GM13977 (cell line): ENCODE results near the gene INPP5E.

Source experiments
- DNase-seq: peaks from one replicate; pipeline ENCODE4 v3.0.0; 2012; ENCODE audit warnings: low spot score
- in situ Hi-C: fragments of 300-500 bp; cut with MboI; formaldehyde crosslinking; loops from one replicate; pipeline ENCODE4 v1.12.0; 2022; ENCODE audit warnings: low sequenced_read_pairs, low pct_unique_long_range_greater_than_20kb, mixed read lengths, inconsistent platforms; ENCODE audit not compliant: unreplicated experiment
- TF ChIP-seq, protein P1 (sequence below): IDR thresholded peaks from 2 replicates; pipeline ENCODE4 v1.5.1; 2012; ENCODE audit warnings: mild to moderate bottlenecking, control low read depth; ENCODE audit not compliant: insufficient read depth; ENCODE audit errors: extremely low read depth, missing control alignments

Gene INPP5E

DNA sequence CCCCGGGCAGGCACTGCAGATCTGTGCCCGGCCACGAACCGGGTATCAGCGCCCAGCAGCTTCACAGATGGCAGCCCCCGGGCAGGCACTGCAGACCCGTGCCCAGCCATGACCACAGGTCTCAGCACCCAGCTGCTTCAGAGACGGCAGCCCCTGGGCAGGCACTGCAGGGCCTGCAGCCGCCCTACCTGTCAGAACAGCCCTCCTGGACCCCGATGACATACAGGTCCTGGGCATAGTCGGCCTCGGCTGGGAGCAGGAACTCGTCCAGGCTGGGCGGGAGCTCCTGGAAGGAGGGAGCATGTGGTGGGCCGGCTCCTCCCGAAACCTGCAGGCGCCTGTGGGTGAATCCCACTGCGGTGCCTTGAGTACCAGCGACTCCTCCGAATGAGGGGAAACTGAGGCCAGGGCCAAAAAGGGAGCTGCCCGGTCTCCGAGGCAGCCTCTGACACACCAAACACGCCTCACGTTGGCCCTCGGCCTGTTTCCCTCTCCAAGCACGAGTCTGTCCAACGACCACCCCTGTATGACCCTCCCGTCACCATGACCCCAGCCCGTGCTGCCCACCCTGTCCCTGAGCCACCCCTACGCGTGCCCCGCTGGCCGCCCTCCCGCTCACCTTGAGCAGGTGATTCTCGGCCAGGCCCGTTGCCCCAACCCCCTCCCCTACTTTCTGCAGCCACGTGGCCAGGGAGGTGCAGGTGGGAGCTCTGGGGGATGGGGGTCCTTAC lies 5.6 kb downstream of the INPP5E start:
- in situ Hi-C loops: no loop called here
- TF ChIP-seq, protein P1, sequence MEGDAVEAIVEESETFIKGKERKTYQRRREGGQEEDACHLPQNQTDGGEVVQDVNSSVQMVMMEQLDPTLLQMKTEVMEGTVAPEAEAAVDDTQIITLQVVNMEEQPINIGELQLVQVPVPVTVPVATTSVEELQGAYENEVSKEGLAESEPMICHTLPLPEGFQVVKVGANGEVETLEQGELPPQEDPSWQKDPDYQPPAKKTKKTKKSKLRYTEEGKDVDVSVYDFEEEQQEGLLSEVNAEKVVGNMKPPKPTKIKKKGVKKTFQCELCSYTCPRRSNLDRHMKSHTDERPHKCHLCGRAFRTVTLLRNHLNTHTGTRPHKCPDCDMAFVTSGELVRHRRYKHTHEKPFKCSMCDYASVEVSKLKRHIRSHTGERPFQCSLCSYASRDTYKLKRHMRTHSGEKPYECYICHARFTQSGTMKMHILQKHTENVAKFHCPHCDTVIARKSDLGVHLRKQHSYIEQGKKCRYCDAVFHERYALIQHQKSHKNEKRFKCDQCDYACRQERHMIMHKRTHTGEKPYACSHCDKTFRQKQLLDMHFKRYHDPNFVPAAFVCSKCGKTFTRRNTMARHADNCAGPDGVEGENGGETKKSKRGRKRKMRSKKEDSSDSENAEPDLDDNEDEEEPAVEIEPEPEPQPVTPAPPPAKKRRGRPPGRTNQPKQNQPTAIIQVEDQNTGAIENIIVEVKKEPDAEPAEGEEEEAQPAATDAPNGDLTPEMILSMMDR: no peak
- no peak for DNase-seq

DNA sequence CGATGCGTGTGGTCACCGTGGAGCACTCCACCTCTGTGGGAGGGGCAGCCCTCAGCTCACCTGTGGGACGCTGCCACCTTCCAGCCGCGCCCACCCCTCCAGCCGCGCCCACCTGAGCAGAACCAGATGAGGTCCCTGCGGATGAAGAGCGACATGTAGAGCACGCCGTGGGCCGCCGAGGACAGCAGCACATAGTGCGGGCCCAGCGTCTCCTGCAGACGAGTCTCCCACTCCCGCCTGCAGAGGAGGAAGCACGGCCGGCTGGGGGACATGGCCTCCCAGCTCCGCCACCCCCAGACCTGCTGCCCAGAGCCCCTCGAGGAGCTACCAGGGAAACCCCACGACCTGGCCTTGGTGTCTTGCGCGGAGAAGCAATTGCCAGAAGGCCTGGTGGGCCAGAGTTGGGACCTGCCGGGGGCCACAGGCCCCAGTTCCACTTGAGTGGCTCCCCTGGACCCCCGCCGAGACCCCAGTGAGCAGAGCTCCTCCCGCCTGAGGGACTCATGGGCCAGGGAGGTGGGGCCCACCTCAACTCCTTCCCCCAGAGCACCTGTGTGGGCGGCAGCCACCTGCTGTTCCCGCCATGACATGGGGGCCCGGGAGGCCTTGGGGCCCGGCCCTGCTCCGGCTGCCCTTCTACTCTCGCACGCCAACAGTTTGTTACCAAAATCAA lies 6.5 kb downstream of the INPP5E start:
- in situ Hi-C loops: no loop called here
- TF ChIP-seq, protein P1: no peak
- DNase-seq: no peak

DNA sequence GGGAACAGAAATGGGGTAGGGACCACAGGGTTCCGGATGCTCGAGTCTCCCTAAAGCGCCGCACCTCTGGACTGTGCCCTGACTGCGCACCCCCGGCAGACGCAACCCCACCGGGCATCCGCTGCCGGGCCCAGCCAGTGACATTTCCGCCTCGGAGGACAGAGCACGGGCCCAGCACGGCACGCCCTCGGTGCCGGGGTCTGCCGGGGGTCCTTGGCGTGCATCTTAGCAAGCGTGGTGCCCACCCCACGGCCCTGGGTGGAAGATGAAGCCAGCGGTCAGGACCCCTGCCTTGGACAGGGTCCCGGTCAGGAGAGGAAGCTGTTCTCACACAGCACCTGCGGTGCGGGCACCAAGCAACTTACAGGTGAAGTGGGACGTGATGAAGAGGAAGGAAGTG lies 7.1 kb downstream of the INPP5E start:
- TF ChIP-seq, protein P1: no peak

DNA sequence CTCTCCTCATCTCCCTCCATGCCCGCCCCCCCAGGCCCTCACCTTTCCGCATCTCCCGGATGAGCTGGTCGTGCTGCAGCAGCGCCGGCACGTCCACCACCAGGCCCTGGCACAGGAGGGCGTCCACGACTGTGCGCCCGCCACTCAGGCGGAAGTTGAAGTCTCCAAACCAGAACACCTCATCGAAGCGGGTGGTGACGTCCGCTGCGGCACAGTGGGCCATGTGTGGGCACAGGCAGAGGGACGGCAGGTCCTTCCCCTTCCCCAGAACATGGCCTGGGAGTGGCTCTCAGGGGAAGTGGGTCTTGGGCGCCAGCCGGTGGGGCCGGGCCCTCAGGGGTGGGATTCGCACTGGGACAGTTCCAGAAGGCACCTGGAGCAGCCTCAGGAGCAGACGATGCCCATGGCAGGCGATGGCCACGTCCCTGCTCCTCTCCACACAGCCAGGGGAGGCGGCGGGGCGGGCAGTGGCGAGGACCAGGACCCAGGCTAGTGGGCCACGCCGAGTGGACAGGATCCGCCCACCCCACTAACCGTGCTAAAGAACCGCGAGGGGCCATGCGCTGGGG lies 7.8 kb downstream of the INPP5E start:
- TF ChIP-seq, protein P1: no peak
- DNase-seq: no peak
- in situ Hi-C loops: no loop called here

More for the DNA sequence above, 7.1 kb downstream of the INPP5E start:
- in situ Hi-C loops: no loop called here
- DNase-seq: no peak

DNA sequence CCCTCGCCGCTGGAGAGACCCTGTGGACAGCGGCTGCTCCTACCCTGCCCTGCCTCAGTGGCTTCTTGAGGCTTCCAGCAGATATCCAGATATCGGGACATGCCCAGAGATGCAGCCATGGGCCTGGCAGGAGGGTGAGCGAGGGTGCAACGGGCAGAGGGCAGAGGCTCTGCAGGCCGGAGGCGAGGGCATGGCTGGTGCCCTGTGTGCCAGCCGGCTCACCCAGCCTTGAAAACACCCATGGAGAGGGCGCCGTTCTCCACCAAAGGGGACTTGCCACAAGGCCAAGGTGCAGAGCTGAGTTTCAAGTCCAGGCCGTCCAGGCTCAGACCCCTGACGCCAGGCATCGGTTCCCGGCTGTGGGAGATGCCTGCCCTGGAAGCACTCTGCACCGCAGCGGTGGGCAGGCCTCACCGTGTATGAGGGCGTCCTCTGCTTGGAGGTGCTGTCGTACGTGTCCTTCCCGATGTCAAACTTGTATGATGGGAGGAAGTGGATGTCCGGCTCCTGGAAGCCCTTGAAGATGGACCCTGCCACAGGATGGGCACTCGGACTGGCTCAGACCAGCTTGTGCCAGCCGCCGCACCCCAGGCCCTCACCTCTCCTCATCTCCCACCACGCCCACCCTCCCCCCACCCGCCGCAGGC lies 8.9 kb downstream of the INPP5E start:
- TF ChIP-seq, protein P1: no peak
- in situ Hi-C loops: no loop called here
- no peak for DNase-seq

DNA sequence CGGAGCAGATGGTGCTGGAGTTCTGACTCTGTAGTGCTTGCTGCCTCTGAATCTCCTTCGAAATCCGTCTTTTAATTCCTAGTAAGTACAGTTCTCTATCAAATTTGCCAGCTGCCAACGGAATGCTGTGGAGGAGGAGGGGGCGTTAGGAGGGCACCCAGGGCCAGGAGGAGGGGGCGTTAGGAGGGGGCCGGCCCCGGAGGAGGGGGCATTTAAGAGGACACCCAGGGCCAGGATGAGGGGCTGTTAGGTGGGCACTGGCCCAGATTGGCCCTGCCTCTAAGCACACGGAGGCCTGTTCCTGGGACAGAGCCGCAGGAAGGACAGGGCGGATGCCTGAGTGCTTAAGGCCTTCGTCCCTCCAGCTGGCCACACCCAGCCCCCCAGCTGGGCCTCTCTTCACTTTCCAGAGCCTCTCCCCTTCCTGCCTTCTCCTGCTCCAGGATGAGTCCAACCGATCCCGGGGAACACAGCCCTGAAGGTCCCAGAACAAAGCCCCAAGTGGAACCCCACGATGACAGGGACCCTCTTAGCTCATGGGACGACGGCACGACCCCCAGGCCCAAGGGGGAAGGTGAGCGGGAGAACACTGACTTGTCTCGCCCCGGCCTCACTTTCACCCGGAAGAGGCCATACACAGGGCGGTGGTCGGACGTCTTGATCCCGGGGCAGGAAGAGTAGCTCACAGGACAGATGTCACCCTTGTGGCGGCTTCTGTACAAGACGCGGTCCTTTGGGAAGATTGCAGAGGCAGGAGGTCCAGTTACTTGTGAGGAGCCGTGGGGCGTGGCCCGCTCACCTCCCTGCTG lies 9.8 kb downstream of the INPP5E start:
- in situ Hi-C loops: no loop called here
- DNase-seq: no peak
- TF ChIP-seq, protein P1: no peak
